ENCODE measurements around the gene SERPINB10. TPM values are rescaled to one million over a fixed set of nuclear protein-coding genes. Genes with fewer than 3 reads are reported as not detected.
"Not testable (repeated sequence)": the region's sequence is repeated elsewhere in the genome, so short reads cannot be mapped to it uniquely, and the experiment has no call there.

The SERPINB10 gene
- total RNA-seq, 1 donor from 2014 or later, result not detected

GRCh38 chr18:63917817-63918216 is 10.1 kb downstream of the SERPINB10 start:
- no peak for DNase-seq
- intact Hi-C loops (cut with DNase I), result no loop called here
- Histone ChIP-seq H3K9me3 (no peaks in the 10 kb centered on the region), H3K4me3 (no peak overlapping the region), H3K27ac (no peak overlapping the region), H3K27me3 (peaks cover 7% of the 10 kb centered on the region), H3K4me1 (no peaks in the 10 kb centered on the region), H3K36me3 (no peaks in the 10 kb centered on the region)
- ATAC-seq, result no peak
- TF ChIP-seq CTCF (IDR thresholded peaks at IDR 0.05), result no peak

- H3K4me3 ChIP-seq, result no peak overlapping the region
- no peaks in the 10 kb centered on the region for H3K4me1 ChIP-seq
- no peaks in the 10 kb centered on the region for H3K9me3 ChIP-seq
- no peak overlapping the region for H3K27ac ChIP-seq
- no peak for TF ChIP-seq CTCF (IDR thresholded peaks at IDR 0.05)
- DNase-seq (no peak), ATAC-seq (no peak)
- H3K36me3 ChIP-seq, result no peaks in the 10 kb centered on the region
- H3K27me3 ChIP-seq, result peaks cover 8% of the 10 kb centered on the region
- intact Hi-C loops (cut with DNase I), result no loop called here
Measured at GRCh38 chr18:63922049-63922448, 14.3 kb downstream of the SERPINB10 start.

GRCh38 chr18:63924551-63924950 is 16.8 kb downstream of the SERPINB10 start:
- TF ChIP-seq CTCF (IDR thresholded peaks at IDR 0.05), result no peak
- intact Hi-C loops (cut with DNase I), result no loop called here
- no peak for ATAC-seq

GRCh38 chr18:63928331-63928730 is 20.6 kb downstream of the SERPINB10 start:
- no peak overlapping the region for H3K27ac ChIP-seq
- TF ChIP-seq CTCF (IDR thresholded peaks at IDR 0.05), result no peak
- H3K9me3 ChIP-seq, result no peaks in the 10 kb centered on the region
- ATAC-seq (no peak), DNase-seq (no peak)
- intact Hi-C loops (cut with DNase I), result no loop called here
- no peaks in the 10 kb centered on the region for H3K4me1 ChIP-seq
- H3K4me3 ChIP-seq, result no peak overlapping the region
- H3K36me3 ChIP-seq, result no peaks in the 10 kb centered on the region
- peaks cover 4% of the 10 kb centered on the region for H3K27me3 ChIP-seq

More at GRCh38 chr18:63924551-63924950, 16.8 kb downstream of the SERPINB10 start:
- Histone ChIP-seq H3K4me3 (no peak overlapping the region), H3K27me3 (peaks cover 8% of the 10 kb centered on the region), H3K4me1 (no peaks in the 10 kb centered on the region), H3K36me3 (no peaks in the 10 kb centered on the region), H3K27ac (no peak overlapping the region), H3K9me3 (no peaks in the 10 kb centered on the region)
- DNase-seq, result no peak

- H3K36me3 ChIP-seq; H3K4me3 ChIP-seq; H3K9me3 ChIP-seq; ATAC-seq; H3K27me3 ChIP-seq; DNase-seq; H3K4me1 ChIP-seq; H3K27ac ChIP-seq; intact Hi-C loops (cut with DNase I): not testable (repeated sequence)
Measured at GRCh38 chr18:63929369-63929768, 21.6 kb downstream of the SERPINB10 start.

GRCh38 chr18:63930773-63931354 is 23.1 kb downstream of the SERPINB10 start:
- Histone ChIP-seq H3K4me3 (no peak overlapping the region), H3K27me3 (no peaks in the 10 kb centered on the region), H3K27ac (no peak overlapping the region), H3K4me1 (peaks cover 1% of the 10 kb centered on the region), H3K9me3 (no peaks in the 10 kb centered on the region), H3K36me3 (no peaks in the 10 kb centered on the region)
- intact Hi-C loops (cut with DNase I), result no loop called here
- DNase-seq, result no peak
- TF ChIP-seq CTCF (IDR thresholded peaks at IDR 0.05), result no peak
- ATAC-seq, result peak; percentile 54

All from upper lobe of right lung (tissue), 1 donor.